Endothelial cell of umbilical vein (primary cell): ENCODE measurements around the gene UBXN11. TPM values are rescaled to one million over a fixed set of nuclear protein-coding genes. Genes with fewer than 3 reads are reported as not detected.

Experiments
- BruUV-seq: library from RNA; stranded (reverse); fragments of 400-500 nt; replicated peaks from 2 replicates; lab custom pipeline; 2021; lab: Mats Ljungman, UMichigan
- CTCF ChIA-PET: fragments of 300-600, 350-600 bp; sonication (Branson Sonifier 250); formaldehyde crosslinking; loops from one replicate; lab custom pipeline; 2021; ENCODE audit warnings: antibody characterized with exemption, inconsistent platforms; lab: Charles Lee
- POLR2A ChIA-PET: fragments of 300-600, 350-600 bp; sonication (Branson Sonifier 250); formaldehyde crosslinking; loops from one replicate; lab custom pipeline; 2021; ENCODE audit warnings: antibody characterized with exemption, inconsistent platforms; lab: Charles Lee
- DNase-seq: peaks from one replicate; pipeline ENCODE4 v3.0.0-alpha.2; 2011; ENCODE audit warnings: low read depth, low spot score
- FAIRE-seq: peaks from 2 replicates; lab custom pipeline; 2011; peaks lifted over from hg19 to GRCh38; lab: Jason Lieb, UNC
- H2AFZ ChIP-seq: 2 replicates; pipeline ENCODE4 v1.6.0; 2012; ENCODE audit warnings: low read depth, low read length, control low read depth, inconsistent platforms
- H3K27ac ChIP-seq: 2 replicates; pipeline ENCODE4 v1.5.1; 2011; ENCODE audit warnings: low read depth, mild to moderate bottlenecking, control low read depth, low read length, moderate library complexity; ENCODE audit not compliant: insufficient read depth
- H3K27me3 ChIP-seq, 2 experiments: 2 replicates each; pipeline versions ENCODE4 v1.6.0 to v1.6.1; 2011; ENCODE audit warnings: low read length in 2 of 2, mixed read lengths in 1 of 2; ENCODE audit not compliant: control insufficient read depth in 2 of 2, insufficient read depth in 2 of 2
- H3K36me3 ChIP-seq, 2 experiments: 2 replicates in 1 of 2; 3 replicates in 1 of 2; pipeline ENCODE4 v1.5.1; 2011; ENCODE audit warnings: low read length in 2 of 2, mild to moderate bottlenecking in 1 of 2, moderate library complexity in 1 of 2; ENCODE audit not compliant: control insufficient read depth in 2 of 2, insufficient read depth in 2 of 2; ENCODE audit errors: extremely low read depth in 1 of 2
- H3K4me1 ChIP-seq: 3 replicates; pipeline ENCODE4 v1.5.1; 2011; ENCODE audit warnings: mild to moderate bottlenecking, low read length; ENCODE audit not compliant: control insufficient read depth, insufficient read depth; ENCODE audit errors: extremely low read depth
- H3K4me2 ChIP-seq: 2 replicates; pipeline ENCODE4 v1.6.1; 2011; ENCODE audit warnings: low read length, control low read depth, mixed read lengths; ENCODE audit not compliant: insufficient read depth
- H3K4me3 ChIP-seq, 3 experiments: fragments of 200-600 bp in 1 of 3; sonication (generic), shearing (Covaris generic) in 1 of 3; replicated peaks in 1 of 3; 2 replicates each; pipeline ENCODE4 v1.5.1; 2011 to 2016; ENCODE audit warnings: control low read depth in 3 of 3, low read length in 3 of 3, mild to moderate bottlenecking in 2 of 3, inconsistent platforms in 1 of 3, low read depth in 1 of 3, moderate library complexity in 1 of 3; ENCODE audit not compliant: insufficient read depth in 1 of 3
- H3K79me2 ChIP-seq: 2 replicates; pipeline ENCODE4 v1.6.0; 2012; ENCODE audit warnings: low read length, inconsistent platforms; ENCODE audit not compliant: control insufficient read depth, insufficient read depth
- H3K9ac ChIP-seq: replicated peaks from 2 replicates; pipeline ENCODE3; 2011; ENCODE audit warnings: low read length, control low read depth; ENCODE audit not compliant: insufficient read depth; ENCODE audit errors: extremely low read depth
- H3K9me1 ChIP-seq: replicated peaks from 3 replicates; pipeline ENCODE4 v1.6.0; 2011; ENCODE audit warnings: mild to moderate bottlenecking, low read length; ENCODE audit not compliant: control insufficient read depth, insufficient read depth; ENCODE audit errors: extremely low read depth
- H3K9me3 ChIP-seq: replicated peaks from 2 replicates; pipeline ENCODE4 v1.5.1; 2012; ENCODE audit warnings: low read length, inconsistent platforms; ENCODE audit not compliant: control insufficient read depth, insufficient read depth
- H4K20me1 ChIP-seq: replicated peaks from 2 replicates; pipeline ENCODE3; 2011; ENCODE audit warnings: mild to moderate bottlenecking, low read length; ENCODE audit not compliant: control insufficient read depth, insufficient read depth; ENCODE audit errors: extremely low read depth
- EZH2 ChIP-seq: IDR thresholded peaks from 2 replicates; pipeline ENCODE4 v1.6.1; 2012; ENCODE audit warnings: borderline replicate concordance, low read depth, mild to moderate bottlenecking, moderate library complexity, low read length, inconsistent platforms; ENCODE audit not compliant: severe bottlenecking
- FOS ChIP-seq: IDR thresholded peaks from 2 replicates; pipeline ENCODE4 v1.6.1; 2011; ENCODE audit warnings: mild to moderate bottlenecking, low read length, moderate library complexity, borderline replicate concordance; ENCODE audit not compliant: insufficient read depth
- MYC ChIP-seq: IDR thresholded peaks from one replicate; pipeline ENCODE4 v1.6.1; 2011; ENCODE audit warnings: mild to moderate bottlenecking, low read depth, low read length
- POLR2AphosphoS5 ChIP-seq: IDR thresholded peaks from 2 replicates; pipeline ENCODE4 v1.6.1; 2012; ENCODE audit warnings: low read depth, mild to moderate bottlenecking, control low read depth, low read length, moderate library complexity; ENCODE audit not compliant: insufficient read depth
- dilution Hi-C: fragments of 300-500 bp; cut with MboI; formaldehyde crosslinking; loops from one replicate; pipeline ENCODE4 v1.15.0; 2019; ENCODE audit warnings: low sequenced_read_pairs; ENCODE audit not compliant: extremely low pct_ligation_motif_present
- intact Hi-C: fragments of 100-400 bp; cut with micrococcal nuclease; formaldehyde crosslinking; loops from one replicate; pipeline ENCODE4 v1.10.0; 2022
- polyA plus RNA-seq, 4 experiments: library from polyadenylated mRNA; depleted of rRNA in 3 of 4; stranded (reverse) in 3 of 4; unstranded in 1 of 4; fragments of >200 nt; gene quantifications; 2 replicates each; pipeline versions ENCODE4 v1.2.1 to v1.2.3, GENCODE V29; 2011 to 2012; ENCODE audit warnings: missing spikeins in 1 of 4
- total RNA-seq: library from RNA; stranded (reverse); gene quantifications from 2 replicates; pipeline ENCODE4 v1.2.3, GENCODE V29; 2021
- TF ChIP-seq, protein P1 (sequence below): IDR thresholded peaks from 2 replicates; pipeline ENCODE4 v1.6.1; 2011; ENCODE audit not compliant: insufficient read depth, insufficient read length
- TF ChIP-seq, protein P2 (sequence below), 2 donors: IDR thresholded peaks; 1 replicate in 1 of 2; 2 replicates in 1 of 2; pipeline ENCODE4 v1.5.1; 2011; ENCODE audit warnings: low read length in 2 of 2, mild to moderate bottlenecking in 2 of 2, moderate library complexity in 2 of 2, control low read depth in 1 of 2, inconsistent platforms in 1 of 2, low read depth in 1 of 2; ENCODE audit not compliant: insufficient read depth in 1 of 2; ENCODE audit errors: extremely low read depth in 1 of 2

The UBXN11 gene
- total and polyA plus RNA-seq, 2 donors (not counting 3 experiments of a cell fraction or from before 2014, with no cell fraction given), result 14.8 to 15.6 TPM

DNA sequence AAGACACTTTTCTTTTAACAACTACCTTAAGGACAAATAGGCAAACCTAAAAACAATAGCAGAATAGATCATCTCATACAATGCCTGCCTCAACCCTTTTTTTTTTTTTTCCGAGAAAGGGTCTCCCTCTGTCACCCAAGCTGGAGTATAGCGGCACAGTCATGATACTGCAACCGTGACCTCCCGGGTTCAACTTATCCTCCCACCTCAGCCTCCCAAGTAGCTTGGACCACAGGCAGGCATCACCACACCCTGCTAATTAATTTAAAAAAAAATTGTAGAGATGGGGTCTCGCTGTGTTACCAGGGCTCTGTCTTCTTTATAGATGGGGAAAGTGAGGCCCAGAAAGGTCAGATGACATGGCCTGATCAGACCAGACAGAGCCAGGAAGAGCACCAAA lies 18.6 kb downstream of the UBXN11 start:
- Histone ChIP-seq H3K9me1 (no peaks in the 10 kb centered on the region), H4K20me1 (no peaks in the 10 kb centered on the region), H3K9ac (no peak overlapping the region), H3K79me2 (peaks cover under 1% of the 10 kb centered on the region), H3K27ac (no peak overlapping the region), H3K36me3 (peaks cover 0 to 1% of the 10 kb centered on the region in 2 experiments), H3K4me1 (peaks cover 18% of the 10 kb centered on the region), H3K4me2 (no peak overlapping the region), H3K9me3 (no peaks in the 10 kb centered on the region), H2AFZ (no peak overlapping the region), H3K27me3 (no peaks in the 10 kb centered on the region), H3K4me3 (no peak overlapping the region)
- CTCF ChIA-PET, result interaction anchor here (1.3 to 2.9 kb wide), 4 partner anchors 11 to 183 kb away, joined by 3 to 13 read pairs (median 8); no protein-coding TSS in a partner anchor
- dilution Hi-C loops, result no loop called here
- DNase-seq (no peak), FAIRE-seq (no peak)
- TF ChIP-seq POLR2AphosphoS5, result no peak
- TF ChIP-seq MYC, result no peak
- no peak for TF ChIP-seq EZH2
- TF ChIP-seq, protein P1, sequence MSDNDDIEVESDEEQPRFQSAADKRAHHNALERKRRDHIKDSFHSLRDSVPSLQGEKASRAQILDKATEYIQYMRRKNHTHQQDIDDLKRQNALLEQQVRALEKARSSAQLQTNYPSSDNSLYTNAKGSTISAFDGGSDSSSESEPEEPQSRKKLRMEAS, result no peak
- no peak for TF ChIP-seq FOS
- TF ChIP-seq, protein P2, sequence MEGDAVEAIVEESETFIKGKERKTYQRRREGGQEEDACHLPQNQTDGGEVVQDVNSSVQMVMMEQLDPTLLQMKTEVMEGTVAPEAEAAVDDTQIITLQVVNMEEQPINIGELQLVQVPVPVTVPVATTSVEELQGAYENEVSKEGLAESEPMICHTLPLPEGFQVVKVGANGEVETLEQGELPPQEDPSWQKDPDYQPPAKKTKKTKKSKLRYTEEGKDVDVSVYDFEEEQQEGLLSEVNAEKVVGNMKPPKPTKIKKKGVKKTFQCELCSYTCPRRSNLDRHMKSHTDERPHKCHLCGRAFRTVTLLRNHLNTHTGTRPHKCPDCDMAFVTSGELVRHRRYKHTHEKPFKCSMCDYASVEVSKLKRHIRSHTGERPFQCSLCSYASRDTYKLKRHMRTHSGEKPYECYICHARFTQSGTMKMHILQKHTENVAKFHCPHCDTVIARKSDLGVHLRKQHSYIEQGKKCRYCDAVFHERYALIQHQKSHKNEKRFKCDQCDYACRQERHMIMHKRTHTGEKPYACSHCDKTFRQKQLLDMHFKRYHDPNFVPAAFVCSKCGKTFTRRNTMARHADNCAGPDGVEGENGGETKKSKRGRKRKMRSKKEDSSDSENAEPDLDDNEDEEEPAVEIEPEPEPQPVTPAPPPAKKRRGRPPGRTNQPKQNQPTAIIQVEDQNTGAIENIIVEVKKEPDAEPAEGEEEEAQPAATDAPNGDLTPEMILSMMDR (IDR thresholded peaks at IDR 0.05; ENCODE audit: extremely low read depth in 1 of 2, insufficient read depth in 1 of 2, low read depth in 1 of 2, low read length in 2 of 2), result no peak
- POLR2A ChIA-PET, result no interaction called here
- intact Hi-C loops, result no loop called here
- BruUV-seq, result no TSS peak
